IMR-90 (cell line): ENCODE results near the gene PTBP1. TPM values are rescaled to one million over a fixed set of nuclear protein-coding genes. Genes with fewer than 3 reads are reported as not detected.

Source experiments
- ATAC-seq: fragments of 200-7000 bp; cut with Tn5 transposase; 2 replicates; pipeline ENCODE4 v1.9.1; 2020; ENCODE audit warnings: low read depth, mild to moderate bottlenecking, moderate library complexity
- BruUV-seq: library from RNA; stranded (reverse); fragments of 400-500 nt; replicated peaks from 2 replicates; lab custom pipeline; 2021; lab: Mats Ljungman, UMichigan
- CTCF ChIA-PET: fragments of 300-600 bp; formaldehyde crosslinking; extraction: SDS; loops from one replicate; lab custom pipeline; 2021; ENCODE audit warnings: antibody characterized with exemption; lab: Yijun Ruan, JAX
- POLR2A ChIA-PET: fragments of 300-600 bp; sonication (Branson Sonifier 250); formaldehyde crosslinking; loops from one replicate; lab custom pipeline; 2022; ENCODE audit warnings: antibody characterized with exemption; ENCODE audit not compliant: unreplicated experiment; lab: Charles Lee
- DNase-seq: peaks from one replicate; pipeline ENCODE4 v3.0.0; 2013
- H2AFZ ChIP-seq: replicated peaks from 2 replicates; pipeline ENCODE3; 2013; ENCODE audit warnings: low read length, mild to moderate bottlenecking; ENCODE audit not compliant: poor library complexity
- H2AK5ac ChIP-seq: 2 replicates; pipeline ENCODE4 v1.6.1; 2013; ENCODE audit warnings: low read depth, low read length, inconsistent platforms
- H2AK9ac ChIP-seq: replicated peaks from 2 replicates; pipeline ENCODE3; 2013; ENCODE audit warnings: mild to moderate bottlenecking, low read depth, low read length, moderate library complexity; ENCODE audit not compliant: poor library complexity
- H2BK120ac ChIP-seq: 2 replicates; pipeline ENCODE4 v1.6.1; 2013; ENCODE audit warnings: low read depth, low read length, inconsistent platforms
- H2BK15ac ChIP-seq: 3 replicates; pipeline ENCODE4 v1.6.1; 2013; ENCODE audit warnings: low read depth, low read length, inconsistent platforms
- H2BK20ac ChIP-seq: 2 replicates; pipeline ENCODE4 v1.6.1; 2013; ENCODE audit warnings: low read depth, mild to moderate bottlenecking, inconsistent platforms, low read length, moderate library complexity
- H2BK5ac ChIP-seq: 2 replicates; pipeline ENCODE4 v1.6.1; 2013; ENCODE audit warnings: mild to moderate bottlenecking, low read depth, low read length, inconsistent platforms; ENCODE audit not compliant: poor library complexity, severe bottlenecking
- H3K14ac ChIP-seq: replicated peaks from 2 replicates; pipeline ENCODE4 v1.6.1; 2013; ENCODE audit warnings: low read depth, low read length, inconsistent platforms
- H3K18ac ChIP-seq: 2 replicates; pipeline ENCODE4 v1.6.1; 2013; ENCODE audit warnings: low read depth, low read length, control low read depth
- H3K23ac ChIP-seq: 2 replicates; pipeline ENCODE4 v1.6.1; 2013; ENCODE audit warnings: low read depth, low read length, inconsistent platforms
- H3K27ac ChIP-seq: 2 replicates; pipeline ENCODE4 v1.5.1; 2013; ENCODE audit warnings: mild to moderate bottlenecking, control low read depth, low read length; ENCODE audit not compliant: insufficient read depth
- H3K27me3 ChIP-seq: 2 replicates; pipeline ENCODE4 v1.6.1; 2013; ENCODE audit warnings: low read length; ENCODE audit not compliant: control insufficient read depth, insufficient read depth
- H3K36me3 ChIP-seq: 2 replicates; pipeline ENCODE4 v1.6.1; 2013; ENCODE audit warnings: low read length, mixed read lengths; ENCODE audit not compliant: control insufficient read depth, insufficient read depth
- H3K4ac ChIP-seq: 2 replicates; pipeline ENCODE4 v1.6.1; 2013; ENCODE audit warnings: low read depth, low read length, inconsistent platforms
- H3K4me1 ChIP-seq: 2 replicates; pipeline ENCODE4 v1.6.1; 2013; ENCODE audit warnings: low read length, mixed read lengths; ENCODE audit not compliant: control insufficient read depth, insufficient read depth
- H3K4me2 ChIP-seq: 2 replicates; pipeline ENCODE4 v1.6.1; 2013; ENCODE audit warnings: low read depth, mild to moderate bottlenecking, control low read depth, low read length, moderate library complexity
- H3K4me3 ChIP-seq: 2 replicates; pipeline ENCODE4 v1.5.1; 2013; ENCODE audit warnings: low read depth, mild to moderate bottlenecking, control low read depth, low read length, moderate library complexity; ENCODE audit not compliant: insufficient read depth
- H3K56ac ChIP-seq: 2 replicates; pipeline ENCODE4 v1.6.1; 2013; ENCODE audit warnings: low read length, inconsistent platforms; ENCODE audit not compliant: insufficient read depth; ENCODE audit errors: extremely low read depth
- H3K79me1 ChIP-seq, 2 experiments: 2 replicates each; pipeline ENCODE4 v1.6.1; 2013; ENCODE audit warnings: low read length in 2 of 2, inconsistent platforms in 1 of 2, low read depth in 1 of 2
- H3K9ac ChIP-seq: 2 replicates; pipeline ENCODE4 v1.6.1; 2013; ENCODE audit warnings: low read depth, low read length, control low read depth
- H3K9me1 ChIP-seq: 2 replicates; pipeline ENCODE4 v1.6.1; 2013; ENCODE audit warnings: low read length, inconsistent platforms; ENCODE audit not compliant: insufficient read depth
- H3K9me3 ChIP-seq: 2 replicates; pipeline ENCODE4 v1.6.1; 2013; ENCODE audit warnings: low read length; ENCODE audit not compliant: control insufficient read depth, insufficient read depth
- H4K20me1 ChIP-seq: 2 replicates; pipeline ENCODE4 v1.6.1; 2013; ENCODE audit warnings: low read length, inconsistent platforms; ENCODE audit not compliant: insufficient read depth
- H4K5ac ChIP-seq: 2 replicates; pipeline ENCODE4 v1.6.1; 2013; ENCODE audit warnings: mild to moderate bottlenecking, low read depth, low read length, control low read depth
- H4K8ac ChIP-seq, 2 experiments: 2 replicates each; pipeline ENCODE4 v1.6.1; 2013; ENCODE audit warnings: low read depth in 2 of 2, low read length in 2 of 2, control low read depth in 1 of 2, inconsistent platforms in 1 of 2
- H4K91ac ChIP-seq: 2 replicates; pipeline ENCODE4 v1.6.1; 2013; ENCODE audit warnings: low read depth, low read length, inconsistent platforms; ENCODE audit not compliant: insufficient read depth
- BHLHE40 ChIP-seq: fragments of 150-350 bp; IDR thresholded peaks from 2 replicates; pipeline ENCODE4 v1.6.1; 2016; ENCODE audit warnings: mild to moderate bottlenecking, low read depth, low read length
- CEBPB ChIP-seq: IDR thresholded peaks from 2 replicates; pipeline ENCODE4 v1.6.1; 2012; ENCODE audit warnings: low read depth, low read length, improper control_type of control experiment
- CHD1 ChIP-seq: IDR thresholded peaks from 2 replicates; pipeline ENCODE4 v1.6.1; 2012; ENCODE audit warnings: low read depth, low read length, improper control_type of control experiment
- ELK1 ChIP-seq: fragments of 150-350 bp; IDR thresholded peaks from 2 replicates; pipeline ENCODE4 v1.6.1; 2016; ENCODE audit warnings: low read depth, mild to moderate bottlenecking, low read length, moderate library complexity, borderline replicate concordance
- FOS ChIP-seq: fragments of 150-350 bp; IDR thresholded peaks from 2 replicates; pipeline ENCODE4 v1.6.1; 2016; ENCODE audit warnings: low read depth, low read length
- MAFK ChIP-seq: IDR thresholded peaks from 2 replicates; pipeline ENCODE4 v1.6.1; 2012; ENCODE audit warnings: low read depth, low read length, improper control_type of control experiment
- MAZ ChIP-seq: IDR thresholded peaks from 2 replicates; pipeline ENCODE4 v1.6.1; 2012; ENCODE audit warnings: low read depth, mild to moderate bottlenecking, low read length, improper control_type of control experiment, moderate library complexity, borderline replicate concordance
- MXI1 ChIP-seq: IDR thresholded peaks from 2 replicates; pipeline ENCODE4 v1.6.1; 2012; ENCODE audit warnings: low read depth, mild to moderate bottlenecking, low read length, moderate library complexity, borderline replicate concordance
- NFE2L2 ChIP-seq: fragments of 150-350 bp; IDR thresholded peaks from 2 replicates; pipeline ENCODE4 v1.6.1; 2016; ENCODE audit warnings: low read depth, mild to moderate bottlenecking, low read length
- POLR2A ChIP-seq: IDR thresholded peaks from 2 replicates; pipeline ENCODE4 v1.6.1; 2012; ENCODE audit warnings: mild to moderate bottlenecking, low read depth, low read length
- RAD21 ChIP-seq: IDR thresholded peaks from 2 replicates; pipeline ENCODE4 v1.6.1; 2012; ENCODE audit warnings: low read length, improper control_type of control experiment
- RCOR1 ChIP-seq: IDR thresholded peaks from 2 replicates; pipeline ENCODE4 v1.6.1; 2012; ENCODE audit warnings: mild to moderate bottlenecking, low read length, improper control_type of control experiment; ENCODE audit not compliant: insufficient replicate concordance
- RFX5 ChIP-seq: IDR thresholded peaks from 2 replicates; pipeline ENCODE4 v1.8.0; 2012; ENCODE audit warnings: low read depth, mild to moderate bottlenecking, low read length, moderate library complexity
- SMC3 ChIP-seq: fragments of 150-350 bp; IDR thresholded peaks from 2 replicates; pipeline ENCODE4 v1.6.1; 2016; ENCODE audit warnings: low read depth, mild to moderate bottlenecking, antibody characterized with exemption, low read length, moderate library complexity
- WGBS, 2 experiments: methylation state at CpG; one replicate each; pipeline versions ENCODE4 v1.1.5 to v1.1.7; 2013; ENCODE audit warnings: missing lambda C conversion rate in 2 of 2; ENCODE audit not compliant: insufficient read length in 1 of 2; ENCODE audit errors: extremely low coverage in 2 of 2; 5-methylcytosine and 5-hydroxymethylcytosine counted together
- dilution Hi-C: fragments of 300-500 bp; cut with HindIII; formaldehyde crosslinking; loops from one replicate; pipeline ENCODE4 v1.14.3; 2018; ENCODE audit warnings: low sequenced_read_pairs; ENCODE audit not compliant: unreplicated experiment
- in situ Hi-C: fragments of 300-500 bp; cut with MboI; formaldehyde crosslinking; loops from 3 replicates; pipeline ENCODE4 v1.14.3; 2019; ENCODE audit warnings: low sequenced_read_pairs, inconsistent platforms, mixed read lengths
- intact Hi-C: fragments of 100-400 bp; cut with micrococcal nuclease; formaldehyde crosslinking; loops from 2 replicates; pipeline ENCODE4 v1.10.0; 2022
- polyA plus RNA-seq, 3 experiments: library from polyadenylated mRNA; depleted of rRNA; stranded (reverse); fragments of >200 nt; gene quantifications; 2 replicates each; pipeline ENCODE4 v1.2.3, GENCODE V29; 2012; ENCODE audit warnings: low replicate concordance in 1 of 3
- total RNA-seq: library from RNA; depleted of rRNA; stranded (reverse); fragments of >200 nt; gene quantifications from 2 replicates; pipeline ENCODE4 v1.2.3, GENCODE V29; 2012
- TF ChIP-seq, protein P1 (sequence below): fragments of 150-350 bp; IDR thresholded peaks from 2 replicates; pipeline ENCODE4 v1.6.1; 2017; ENCODE audit warnings: mild to moderate bottlenecking, antibody characterized with exemption, low read length, low read depth
- TF ChIP-seq, protein P2 (sequence below): conservative IDR thresholded peaks from 2 replicates; pipeline ENCODE4 v1.5.1; 2012; ENCODE audit warnings: mild to moderate bottlenecking, low read depth, low read length, improper control_type of control experiment

PTBP1 gene
- total and polyA plus RNA-seq, 2 of the 4 experiments (the other 2 are of a cell fraction): 146 to 269 TPM

DNA sequence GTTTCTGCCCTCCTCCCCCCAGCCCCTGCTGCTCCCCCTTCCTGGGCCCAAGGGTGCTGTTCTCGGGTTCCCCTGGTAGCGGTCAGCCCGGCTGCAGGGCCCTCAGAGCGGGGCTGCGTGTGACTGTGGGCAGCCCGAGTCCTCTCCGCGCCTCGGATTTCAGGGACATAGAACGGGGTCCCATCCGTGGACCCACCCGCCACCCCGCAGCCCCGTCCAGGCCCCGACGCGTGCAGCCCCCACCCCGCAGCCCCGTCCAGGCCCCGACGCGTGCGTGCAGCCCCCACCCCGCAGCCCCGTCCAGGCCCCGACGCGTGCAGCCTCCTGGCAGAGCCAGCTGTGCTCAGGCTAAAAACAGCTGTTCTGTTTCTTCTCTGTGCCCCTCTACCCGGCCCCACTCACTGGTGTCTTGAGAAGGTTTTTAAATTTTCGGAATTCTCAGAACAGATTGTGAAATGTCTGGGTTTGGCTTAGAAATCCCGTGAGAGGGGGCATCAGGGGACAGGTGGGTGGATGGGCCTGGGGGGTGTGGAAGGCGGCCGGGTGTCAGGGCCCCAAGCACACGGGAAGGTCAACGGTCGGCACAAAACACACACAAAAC, 38.1 kb downstream of the PTBP1 start:
- no peak overlapping the region for H3K14ac ChIP-seq
- H3K23ac ChIP-seq: no peak overlapping the region
- no peak overlapping the region for H2BK20ac ChIP-seq
- no peaks in the 10 kb centered on the region for H4K20me1 ChIP-seq
- peak overlapping the region; percentile 1 for H2AFZ ChIP-seq
- no peak overlapping the region for H3K18ac ChIP-seq
- no TSS peak for BruUV-seq
- H3K9me3 ChIP-seq: no peaks in the 10 kb centered on the region
- H4K8ac ChIP-seq: no peak overlapping the region
- CTCF ChIA-PET: no interaction called here
- ATAC-seq (0 out of 2 replicates have a peak, but pooled peaks have one; percentile 27), DNase-seq (no peak)
- intact Hi-C loops (no loop called here), in situ Hi-C loops (no loop called here), dilution Hi-C loops (no loop called here)
- no peak overlapping the region for H4K91ac ChIP-seq
- no peak overlapping the region for H3K9ac ChIP-seq
- no peaks in the 10 kb centered on the region for H3K36me3 ChIP-seq
- no peaks in the 10 kb centered on the region for H3K79me1 ChIP-seq
- H4K5ac ChIP-seq: no peak overlapping the region
- POLR2A ChIA-PET: no interaction called here
- H2AK9ac ChIP-seq: no peak overlapping the region
- H3K4me1 ChIP-seq: no peaks in the 10 kb centered on the region
- H3K9me1 ChIP-seq: no peaks in the 10 kb centered on the region
- H3K4me3 ChIP-seq: no peak overlapping the region
- WGBS, 2 experiments: 65% methylated on average over 17 of the region's 36 CpGs; no CpG with 5 or more reads in 1 of the 2 experiments
- no peak overlapping the region for H2BK120ac ChIP-seq
- H2BK5ac ChIP-seq: no peak overlapping the region
- H2BK15ac ChIP-seq: no peak overlapping the region
- H3K4ac ChIP-seq: no peak overlapping the region
- no peak overlapping the region for H3K27ac ChIP-seq
- H3K4me2 ChIP-seq: no peak overlapping the region
- TF ChIP-seq SMC3: no peak
- TF ChIP-seq RFX5: no peak
- TF ChIP-seq, protein P1, sequence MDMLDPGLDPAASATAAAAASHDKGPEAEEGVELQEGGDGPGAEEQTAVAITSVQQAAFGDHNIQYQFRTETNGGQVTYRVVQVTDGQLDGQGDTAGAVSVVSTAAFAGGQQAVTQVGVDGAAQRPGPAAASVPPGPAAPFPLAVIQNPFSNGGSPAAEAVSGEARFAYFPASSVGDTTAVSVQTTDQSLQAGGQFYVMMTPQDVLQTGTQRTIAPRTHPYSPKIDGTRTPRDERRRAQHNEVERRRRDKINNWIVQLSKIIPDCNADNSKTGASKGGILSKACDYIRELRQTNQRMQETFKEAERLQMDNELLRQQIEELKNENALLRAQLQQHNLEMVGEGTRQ: no peak
- TF ChIP-seq, protein P2, sequence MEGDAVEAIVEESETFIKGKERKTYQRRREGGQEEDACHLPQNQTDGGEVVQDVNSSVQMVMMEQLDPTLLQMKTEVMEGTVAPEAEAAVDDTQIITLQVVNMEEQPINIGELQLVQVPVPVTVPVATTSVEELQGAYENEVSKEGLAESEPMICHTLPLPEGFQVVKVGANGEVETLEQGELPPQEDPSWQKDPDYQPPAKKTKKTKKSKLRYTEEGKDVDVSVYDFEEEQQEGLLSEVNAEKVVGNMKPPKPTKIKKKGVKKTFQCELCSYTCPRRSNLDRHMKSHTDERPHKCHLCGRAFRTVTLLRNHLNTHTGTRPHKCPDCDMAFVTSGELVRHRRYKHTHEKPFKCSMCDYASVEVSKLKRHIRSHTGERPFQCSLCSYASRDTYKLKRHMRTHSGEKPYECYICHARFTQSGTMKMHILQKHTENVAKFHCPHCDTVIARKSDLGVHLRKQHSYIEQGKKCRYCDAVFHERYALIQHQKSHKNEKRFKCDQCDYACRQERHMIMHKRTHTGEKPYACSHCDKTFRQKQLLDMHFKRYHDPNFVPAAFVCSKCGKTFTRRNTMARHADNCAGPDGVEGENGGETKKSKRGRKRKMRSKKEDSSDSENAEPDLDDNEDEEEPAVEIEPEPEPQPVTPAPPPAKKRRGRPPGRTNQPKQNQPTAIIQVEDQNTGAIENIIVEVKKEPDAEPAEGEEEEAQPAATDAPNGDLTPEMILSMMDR: no peak
- TF ChIP-seq MXI1: no peak
- no peak for TF ChIP-seq POLR2A
- TF ChIP-seq CEBPB: no peak
- no peak for TF ChIP-seq NFE2L2
- TF ChIP-seq ELK1: no peak
- no peak for TF ChIP-seq FOS
- no peak for TF ChIP-seq MAZ
- no peak for TF ChIP-seq MAFK
- TF ChIP-seq RCOR1: no peak
- no peak for TF ChIP-seq CHD1
- no peak for TF ChIP-seq RAD21
- no peak for TF ChIP-seq BHLHE40
- H3K27me3 ChIP-seq: peaks cover 3% of the 10 kb centered on the region; the same call in 1 of the 2 replicates
- no peak overlapping the region for H2AK5ac ChIP-seq
- no peak overlapping the region for H3K56ac ChIP-seq
